Calu3 (cell line): Measurements from ENCODE around the gene SLC30A2. TPM values are rescaled to one million over a fixed set of nuclear protein-coding genes. Genes with fewer than 3 reads are reported as not detected.

Source experiments
- BruUV-seq: library from RNA; stranded (reverse); fragments of 400-500 nt; replicated peaks from 2 replicates; lab custom pipeline; 2021; lab: Mats Ljungman, UMichigan
- CTCF ChIA-PET: fragments of 300-600 bp; sonication (Branson Sonifier 250); formaldehyde crosslinking; loops from one replicate; lab custom pipeline; 2022; ENCODE audit warnings: antibody characterized with exemption; lab: Charles Lee
- DNase-seq: peaks from one replicate; pipeline ENCODE4 v3.0.0; 2022
- H3K27ac Mint-ChIP-seq: one replicate; pipeline ENCODE4 v1.8.0; 2022; ENCODE audit warnings: mixed read lengths; ENCODE audit not compliant: unreplicated experiment
- H3K27me3 Mint-ChIP-seq: one replicate; pipeline ENCODE4 v1.8.0; 2022; ENCODE audit warnings: mixed read lengths; ENCODE audit not compliant: unreplicated experiment
- H3K36me3 Mint-ChIP-seq: one replicate; pipeline ENCODE4 v1.8.0; 2022; ENCODE audit warnings: mild to moderate bottlenecking, moderate library complexity, mixed read lengths; ENCODE audit not compliant: insufficient read depth, unreplicated experiment
- H3K4me1 Mint-ChIP-seq: one replicate; pipeline ENCODE4 v1.8.0; 2022; ENCODE audit warnings: mild to moderate bottlenecking, low read depth, mixed read lengths; ENCODE audit not compliant: unreplicated experiment
- H3K4me3 Mint-ChIP-seq: one replicate; pipeline ENCODE4 v1.8.0; 2022; ENCODE audit warnings: mild to moderate bottlenecking, low read depth, moderate library complexity, mixed read lengths; ENCODE audit not compliant: unreplicated experiment
- H3K9me3 Mint-ChIP-seq: one replicate; pipeline ENCODE4 v1.8.0; 2022; ENCODE audit warnings: low read depth, mixed read lengths; ENCODE audit not compliant: unreplicated experiment
- intact Hi-C: fragments of 100-400 bp; cut with micrococcal nuclease; formaldehyde crosslinking; loops from one replicate; pipeline ENCODE4 v1.10.0; 2022; ENCODE audit not compliant: unreplicated experiment
- total RNA-seq: library from RNA; stranded (reverse); gene quantifications from 2 replicates; pipeline ENCODE4 v1.2.3, GENCODE V29; 2022
- TF ChIP-seq, protein P1 (sequence below): fragments of 200-600 bp; IDR thresholded peaks from one replicate; pipeline ENCODE4 v1.8.0; 2022; ENCODE audit warnings: antibody characterized with exemption; ENCODE audit not compliant: unreplicated experiment

SLC30A2 gene
- total RNA-seq, 1 experiment from 2014 or later: not detected

DNA sequence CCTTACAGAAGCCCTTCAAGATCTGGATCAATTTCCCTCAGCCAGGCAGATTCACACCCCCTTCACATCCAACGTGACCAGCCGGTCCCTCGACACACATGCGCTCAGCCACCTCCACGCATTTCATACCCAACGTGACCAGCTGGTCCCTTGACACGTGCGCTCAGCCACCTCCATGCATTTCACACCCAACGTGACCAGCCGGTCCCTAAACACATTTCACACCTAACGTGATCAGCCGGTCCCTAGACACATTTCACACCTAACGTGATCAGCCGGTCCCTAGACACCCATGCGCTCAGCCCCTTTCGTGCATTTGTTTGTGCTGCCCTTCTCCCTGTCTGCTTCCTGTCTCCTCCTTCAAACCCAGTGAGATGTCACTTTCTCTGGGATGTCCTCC lies 39.2 kb downstream of the SLC30A2 start:
- intact Hi-C loops: no loop called here
- DNase-seq: no peak
- CTCF ChIA-PET: no interaction called here

DNA sequence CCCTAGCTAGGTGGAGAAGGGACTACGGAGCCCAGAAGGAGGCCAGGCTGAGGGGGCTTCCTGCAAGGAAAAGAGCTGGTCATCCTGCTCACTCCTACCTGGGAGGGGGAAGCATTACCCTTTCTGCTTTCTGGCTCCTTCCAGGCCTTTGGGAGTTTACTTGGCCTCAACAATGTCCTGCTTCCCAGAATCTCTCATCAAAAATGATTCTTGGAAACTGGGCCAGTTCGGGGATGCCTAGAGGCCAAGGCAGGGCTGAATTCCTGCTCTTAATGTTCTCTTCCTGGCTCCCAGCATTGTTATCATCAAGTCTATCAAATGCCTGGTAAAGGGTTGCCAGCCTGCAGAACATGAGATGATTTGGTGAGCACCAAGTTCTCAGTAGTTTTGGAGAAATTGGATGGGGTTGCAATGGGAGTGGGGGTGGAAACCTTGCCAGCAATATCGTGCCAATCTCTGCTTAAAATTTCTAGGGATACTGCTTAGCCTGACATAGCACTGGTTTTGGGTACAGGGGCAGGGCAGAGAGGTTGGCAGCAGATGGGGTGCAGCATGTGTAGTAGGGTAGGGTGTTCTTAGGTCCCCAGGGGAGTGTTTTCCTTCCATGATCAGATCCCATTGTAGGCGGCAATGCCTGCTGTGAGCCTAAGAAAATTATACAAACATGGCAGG lies 40.3 kb downstream of the SLC30A2 start:
- no TSS peak for BruUV-seq
- intact Hi-C loops: no loop called here
- TF ChIP-seq, protein P1, sequence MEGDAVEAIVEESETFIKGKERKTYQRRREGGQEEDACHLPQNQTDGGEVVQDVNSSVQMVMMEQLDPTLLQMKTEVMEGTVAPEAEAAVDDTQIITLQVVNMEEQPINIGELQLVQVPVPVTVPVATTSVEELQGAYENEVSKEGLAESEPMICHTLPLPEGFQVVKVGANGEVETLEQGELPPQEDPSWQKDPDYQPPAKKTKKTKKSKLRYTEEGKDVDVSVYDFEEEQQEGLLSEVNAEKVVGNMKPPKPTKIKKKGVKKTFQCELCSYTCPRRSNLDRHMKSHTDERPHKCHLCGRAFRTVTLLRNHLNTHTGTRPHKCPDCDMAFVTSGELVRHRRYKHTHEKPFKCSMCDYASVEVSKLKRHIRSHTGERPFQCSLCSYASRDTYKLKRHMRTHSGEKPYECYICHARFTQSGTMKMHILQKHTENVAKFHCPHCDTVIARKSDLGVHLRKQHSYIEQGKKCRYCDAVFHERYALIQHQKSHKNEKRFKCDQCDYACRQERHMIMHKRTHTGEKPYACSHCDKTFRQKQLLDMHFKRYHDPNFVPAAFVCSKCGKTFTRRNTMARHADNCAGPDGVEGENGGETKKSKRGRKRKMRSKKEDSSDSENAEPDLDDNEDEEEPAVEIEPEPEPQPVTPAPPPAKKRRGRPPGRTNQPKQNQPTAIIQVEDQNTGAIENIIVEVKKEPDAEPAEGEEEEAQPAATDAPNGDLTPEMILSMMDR: no peak
- Mint-ChIP-seq H3K27me3 (peaks cover 29% of the 10 kb centered on the region), H3K36me3 (no peaks in the 10 kb centered on the region), H3K9me3 (no peaks in the 10 kb centered on the region), H3K27ac (no peak overlapping the region), H3K4me1 (no peaks in the 10 kb centered on the region), H3K4me3 (no peak overlapping the region)
- no peak for DNase-seq
- CTCF ChIA-PET: no interaction called here

More for the DNA sequence above, 39.2 kb downstream of the SLC30A2 start:
- no TSS peak for BruUV-seq
- Mint-ChIP-seq H3K9me3 (no peaks in the 10 kb centered on the region), H3K27me3 (peaks cover 29% of the 10 kb centered on the region), H3K27ac (no peak overlapping the region), H3K4me3 (no peak overlapping the region), H3K36me3 (no peaks in the 10 kb centered on the region), H3K4me1 (no peaks in the 10 kb centered on the region)
- TF ChIP-seq, protein P1: no peak

- Mint-ChIP-seq H3K27ac (no peak overlapping the region), H3K27me3 (peaks cover 29% of the 10 kb centered on the region), H3K36me3 (no peaks in the 10 kb centered on the region), H3K9me3 (no peaks in the 10 kb centered on the region), H3K4me3 (no peak overlapping the region), H3K4me1 (no peaks in the 10 kb centered on the region)
- no TSS peak for BruUV-seq
- CTCF ChIA-PET: no interaction called here
- intact Hi-C loops: no loop called here
- TF ChIP-seq, protein P1: no peak
- no peak for DNase-seq
Measured at GRCh38 chr1:26003756-26004155, 42.2 kb downstream of the SLC30A2 start.

GRCh38 chr1:26003262-26003661 lies 42.7 kb downstream of the SLC30A2 start:
- peaks cover 29% of the 10 kb centered on the region for H3K27me3 Mint-ChIP-seq
- DNase-seq: no peak
- no peaks in the 10 kb centered on the region for H3K9me3 Mint-ChIP-seq
- H3K4me3 Mint-ChIP-seq: no peak overlapping the region
- intact Hi-C loops: no loop called here
- CTCF ChIA-PET: no interaction called here
- BruUV-seq: no TSS peak
- H3K4me1 Mint-ChIP-seq: no peaks in the 10 kb centered on the region
- H3K36me3 Mint-ChIP-seq: peaks cover 3% of the 10 kb centered on the region
- no peak overlapping the region for H3K27ac Mint-ChIP-seq
- TF ChIP-seq, protein P1: no peak
